H1 (cell line): ENCODE measurements around the gene RRAD. TPM values are rescaled to one million over a fixed set of nuclear protein-coding genes. Genes with fewer than 3 reads are reported as not detected.

Experiments
- BACH1 ChIP-seq: IDR thresholded peaks from 2 replicates; pipeline ENCODE4 v1.6.1; 2012; ENCODE audit warnings: low read length, improper control_type of control experiment
- MAFK ChIP-seq: IDR thresholded peaks from 2 replicates; pipeline ENCODE4 v1.6.1; 2012; ENCODE audit warnings: low read depth, mild to moderate bottlenecking, improper control_type of control experiment, low read length
- PHF8 ChIP-seq: fragments of 200-600 bp; sonication (generic); conservative IDR thresholded peaks from 2 replicates; pipeline ENCODE4 v1.7.1; 2012; ENCODE audit warnings: low read depth, mild to moderate bottlenecking, inconsistent platforms, low read length, moderate library complexity
- TAF1 ChIP-seq: IDR thresholded peaks from 2 replicates; pipeline ENCODE4 v1.6.1; 2011; ENCODE audit warnings: mild to moderate bottlenecking, low read depth, low read length
- TAF7 ChIP-seq: optimal IDR thresholded peaks from 2 replicates; pipeline ENCODE3; 2011; ENCODE audit warnings: low read depth, mild to moderate bottlenecking, inconsistent platforms, low read length, moderate library complexity, borderline replicate concordance
- polyA plus RNA-seq, 7 experiments: library from polyadenylated mRNA; depleted of rRNA in 3 of 7; stranded (reverse) in 5 of 7; unstranded in 2 of 7; fragments of >200 nt in 5 of 7; fragments of 200-250 nt in 2 of 7; gene quantifications; 1 replicate in 5 of 7; 2 replicates in 1 of 7; 4 replicates in 1 of 7; pipeline versions ENCODE4 v1.2.1 to v1.2.3, GENCODE V29; 2011 to 2013; ENCODE audit warnings: missing spikeins in 2 of 7, mixed read lengths in 2 of 7
- total RNA-seq: library from RNA; stranded (reverse); fragmentation: NEBNext Ultra II Directional; extraction: Animal tissue kit (Norgen Biotek cat#: 25700); gene quantifications from 2 replicates; pipeline ENCODE4 v1.2.1, GENCODE V29; 2021
- TF ChIP-seq, protein P1 (sequence below): fragments of 300-600 bp; sonication (generic); IDR thresholded peaks from 2 replicates; pipeline ENCODE4 v1.7.1; 2012; ENCODE audit warnings: low read length, moderate library complexity, mild to moderate bottlenecking, inconsistent platforms; ENCODE audit not compliant: insufficient replicate concordance

RRAD gene
- total and polyA plus RNA-seq, 2 of the 8 experiments (the other 6 are each of a cell fraction or from before 2014, with no cell fraction given), result 0.17 TPM; not detected in 1

- TF ChIP-seq, protein P1, sequence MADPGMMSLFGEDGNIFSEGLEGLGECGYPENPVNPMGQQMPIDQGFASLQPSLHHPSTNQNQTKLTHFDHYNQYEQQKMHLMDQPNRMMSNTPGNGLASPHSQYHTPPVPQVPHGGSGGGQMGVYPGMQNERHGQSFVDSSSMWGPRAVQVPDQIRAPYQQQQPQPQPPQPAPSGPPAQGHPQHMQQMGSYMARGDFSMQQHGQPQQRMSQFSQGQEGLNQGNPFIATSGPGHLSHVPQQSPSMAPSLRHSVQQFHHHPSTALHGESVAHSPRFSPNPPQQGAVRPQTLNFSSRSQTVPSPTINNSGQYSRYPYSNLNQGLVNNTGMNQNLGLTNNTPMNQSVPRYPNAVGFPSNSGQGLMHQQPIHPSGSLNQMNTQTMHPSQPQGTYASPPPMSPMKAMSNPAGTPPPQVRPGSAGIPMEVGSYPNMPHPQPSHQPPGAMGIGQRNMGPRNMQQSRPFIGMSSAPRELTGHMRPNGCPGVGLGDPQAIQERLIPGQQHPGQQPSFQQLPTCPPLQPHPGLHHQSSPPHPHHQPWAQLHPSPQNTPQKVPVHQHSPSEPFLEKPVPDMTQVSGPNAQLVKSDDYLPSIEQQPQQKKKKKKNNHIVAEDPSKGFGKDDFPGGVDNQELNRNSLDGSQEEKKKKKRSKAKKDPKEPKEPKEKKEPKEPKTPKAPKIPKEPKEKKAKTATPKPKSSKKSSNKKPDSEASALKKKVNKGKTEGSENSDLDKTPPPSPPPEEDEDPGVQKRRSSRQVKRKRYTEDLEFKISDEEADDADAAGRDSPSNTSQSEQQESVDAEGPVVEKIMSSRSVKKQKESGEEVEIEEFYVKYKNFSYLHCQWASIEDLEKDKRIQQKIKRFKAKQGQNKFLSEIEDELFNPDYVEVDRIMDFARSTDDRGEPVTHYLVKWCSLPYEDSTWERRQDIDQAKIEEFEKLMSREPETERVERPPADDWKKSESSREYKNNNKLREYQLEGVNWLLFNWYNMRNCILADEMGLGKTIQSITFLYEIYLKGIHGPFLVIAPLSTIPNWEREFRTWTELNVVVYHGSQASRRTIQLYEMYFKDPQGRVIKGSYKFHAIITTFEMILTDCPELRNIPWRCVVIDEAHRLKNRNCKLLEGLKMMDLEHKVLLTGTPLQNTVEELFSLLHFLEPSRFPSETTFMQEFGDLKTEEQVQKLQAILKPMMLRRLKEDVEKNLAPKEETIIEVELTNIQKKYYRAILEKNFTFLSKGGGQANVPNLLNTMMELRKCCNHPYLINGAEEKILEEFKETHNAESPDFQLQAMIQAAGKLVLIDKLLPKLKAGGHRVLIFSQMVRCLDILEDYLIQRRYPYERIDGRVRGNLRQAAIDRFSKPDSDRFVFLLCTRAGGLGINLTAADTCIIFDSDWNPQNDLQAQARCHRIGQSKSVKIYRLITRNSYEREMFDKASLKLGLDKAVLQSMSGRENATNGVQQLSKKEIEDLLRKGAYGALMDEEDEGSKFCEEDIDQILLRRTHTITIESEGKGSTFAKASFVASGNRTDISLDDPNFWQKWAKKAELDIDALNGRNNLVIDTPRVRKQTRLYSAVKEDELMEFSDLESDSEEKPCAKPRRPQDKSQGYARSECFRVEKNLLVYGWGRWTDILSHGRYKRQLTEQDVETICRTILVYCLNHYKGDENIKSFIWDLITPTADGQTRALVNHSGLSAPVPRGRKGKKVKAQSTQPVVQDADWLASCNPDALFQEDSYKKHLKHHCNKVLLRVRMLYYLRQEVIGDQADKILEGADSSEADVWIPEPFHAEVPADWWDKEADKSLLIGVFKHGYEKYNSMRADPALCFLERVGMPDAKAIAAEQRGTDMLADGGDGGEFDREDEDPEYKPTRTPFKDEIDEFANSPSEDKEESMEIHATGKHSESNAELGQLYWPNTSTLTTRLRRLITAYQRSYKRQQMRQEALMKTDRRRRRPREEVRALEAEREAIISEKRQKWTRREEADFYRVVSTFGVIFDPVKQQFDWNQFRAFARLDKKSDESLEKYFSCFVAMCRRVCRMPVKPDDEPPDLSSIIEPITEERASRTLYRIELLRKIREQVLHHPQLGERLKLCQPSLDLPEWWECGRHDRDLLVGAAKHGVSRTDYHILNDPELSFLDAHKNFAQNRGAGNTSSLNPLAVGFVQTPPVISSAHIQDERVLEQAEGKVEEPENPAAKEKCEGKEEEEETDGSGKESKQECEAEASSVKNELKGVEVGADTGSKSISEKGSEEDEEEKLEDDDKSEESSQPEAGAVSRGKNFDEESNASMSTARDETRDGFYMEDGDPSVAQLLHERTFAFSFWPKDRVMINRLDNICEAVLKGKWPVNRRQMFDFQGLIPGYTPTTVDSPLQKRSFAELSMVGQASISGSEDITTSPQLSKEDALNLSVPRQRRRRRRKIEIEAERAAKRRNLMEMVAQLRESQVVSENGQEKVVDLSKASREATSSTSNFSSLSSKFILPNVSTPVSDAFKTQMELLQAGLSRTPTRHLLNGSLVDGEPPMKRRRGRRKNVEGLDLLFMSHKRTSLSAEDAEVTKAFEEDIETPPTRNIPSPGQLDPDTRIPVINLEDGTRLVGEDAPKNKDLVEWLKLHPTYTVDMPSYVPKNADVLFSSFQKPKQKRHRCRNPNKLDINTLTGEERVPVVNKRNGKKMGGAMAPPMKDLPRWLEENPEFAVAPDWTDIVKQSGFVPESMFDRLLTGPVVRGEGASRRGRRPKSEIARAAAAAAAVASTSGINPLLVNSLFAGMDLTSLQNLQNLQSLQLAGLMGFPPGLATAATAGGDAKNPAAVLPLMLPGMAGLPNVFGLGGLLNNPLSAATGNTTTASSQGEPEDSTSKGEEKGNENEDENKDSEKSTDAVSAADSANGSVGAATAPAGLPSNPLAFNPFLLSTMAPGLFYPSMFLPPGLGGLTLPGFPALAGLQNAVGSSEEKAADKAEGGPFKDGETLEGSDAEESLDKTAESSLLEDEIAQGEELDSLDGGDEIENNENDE, result no peak
- TF ChIP-seq MAFK (no peak), BACH1 (no peak), TAF1 (no peak), TAF7 (no peak), PHF8 (no peak)
Measured at GRCh38 chr16:66950971-66951790, 25.8 kb upstream of the RRAD start (continued).
